Measurements from ENCODE around the gene FBXL15.

The FBXL15 gene

GRCh38 chr10:102411341-102412255, 9.0 kb upstream of the FBXL15 start:
- no peak for DNase-seq (ENCODE audit: low read depth)

DNA sequence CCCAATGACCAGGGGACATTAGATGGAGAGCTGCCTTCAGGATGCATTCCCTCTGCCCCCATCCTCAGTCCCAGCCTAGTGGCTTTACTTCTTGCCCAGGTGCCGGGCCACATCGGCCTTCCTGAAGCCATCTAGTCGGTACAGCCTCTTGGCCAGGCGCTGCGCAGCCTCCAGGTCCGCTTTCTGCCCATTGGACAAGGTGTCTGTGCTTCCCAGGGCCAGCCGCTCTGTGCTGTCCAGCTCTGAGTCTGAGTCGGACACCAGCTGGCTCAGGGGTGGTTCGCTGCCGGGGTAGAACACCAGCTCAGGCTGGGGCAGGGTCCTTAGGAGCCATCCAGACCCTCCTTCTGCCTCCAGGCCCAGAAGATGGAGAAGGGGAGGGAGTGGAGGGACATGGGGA, 8.3 kb upstream of the FBXL15 start:
- no peak for DNase-seq (ENCODE audit: low read depth)

- DNase-seq (ENCODE audit: low read depth), result no peak
Observed at GRCh38 chr10:102413053-102413705, 7.5 kb upstream of the FBXL15 start.

DNA sequence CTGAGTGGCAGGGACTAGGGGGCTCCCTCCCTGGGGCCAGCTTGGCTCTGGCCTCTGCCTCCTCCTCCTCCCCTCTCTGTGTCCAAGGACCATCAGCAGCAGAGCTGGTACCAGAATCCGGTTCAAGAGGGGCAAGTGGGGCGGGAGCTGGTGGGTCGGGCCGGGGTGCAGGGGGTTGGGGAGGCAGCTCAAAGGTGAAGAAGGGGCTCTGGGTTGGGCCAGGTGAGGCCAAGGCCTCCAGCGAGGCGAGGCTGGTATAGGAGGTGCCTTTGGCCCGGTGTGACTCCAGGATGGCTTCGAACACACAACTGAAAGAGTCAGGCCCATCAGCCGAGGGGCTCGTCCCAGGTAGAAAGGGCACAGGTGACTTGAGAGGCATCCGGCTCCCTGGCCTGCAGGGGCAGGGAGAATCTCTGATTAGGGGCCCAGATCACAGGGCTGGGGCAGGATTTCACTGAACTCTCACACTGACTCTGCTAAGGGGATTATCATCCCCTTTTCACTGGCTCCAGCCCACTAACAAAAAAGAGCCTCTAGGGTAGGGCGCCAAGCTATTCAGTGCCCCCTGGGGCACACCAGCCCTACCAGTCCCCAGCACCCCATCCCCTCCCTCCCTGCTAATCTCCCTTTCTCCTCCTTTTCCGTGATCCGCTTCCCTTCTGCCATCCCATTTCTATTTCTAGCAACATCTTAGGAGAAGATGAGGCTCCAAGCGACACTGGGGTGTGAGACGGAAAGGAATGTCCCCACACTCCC, 6.7 kb upstream of the FBXL15 start:
- no peak for DNase-seq (ENCODE audit: low read depth)

GRCh38 chr10:102414749-102415148, 5.9 kb upstream of the FBXL15 start:
- no peak for DNase-seq (ENCODE audit: low read depth)

DNA sequence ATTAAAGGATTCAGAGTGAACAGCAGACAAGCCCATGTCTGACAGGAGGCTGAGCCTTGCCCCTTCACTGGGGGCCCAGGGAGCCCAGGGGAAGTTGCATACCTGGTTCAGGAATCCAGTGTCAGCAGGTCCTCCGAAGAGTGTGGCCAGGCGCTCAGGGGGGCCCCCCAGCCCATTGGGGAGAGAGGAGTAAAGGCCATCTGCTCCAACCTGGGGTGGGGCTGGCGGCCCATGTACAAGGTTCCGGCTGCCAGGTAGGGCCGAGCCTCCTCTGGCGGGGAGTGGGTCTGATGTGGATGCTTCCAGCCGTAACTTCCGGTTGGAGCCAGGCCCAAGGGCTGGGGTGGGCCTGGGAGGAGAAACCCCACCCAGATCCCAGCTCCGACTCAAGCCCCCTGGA, 4.4 kb upstream of the FBXL15 start:
- DNase-seq (ENCODE audit: low read depth), result no peak

GRCh38 chr10:102416695-102417094, 3.9 kb upstream of the FBXL15 start:
- DNase-seq (ENCODE audit: low read depth), result no peak

- no peak for DNase-seq (ENCODE audit: low read depth)
Observed at GRCh38 chr10:102418622-102419268, 1.9 kb upstream of the FBXL15 start, which contains the start of gene PSD. PSD (minus strand) TSS chr10:102418785; CDS start chr10:102417038, 1,747 bp downstream.

GRCh38 chr10:102419269-102420180, 1.1 kb upstream of the FBXL15 start:
- DNase-seq (ENCODE audit: low read depth), result peak; percentile 42

GRCh38 chr10:102420181-102420713, 389 bp upstream of the FBXL15 start:
- no peak for DNase-seq (ENCODE audit: low read depth)

- no peak for DNase-seq (ENCODE audit: low read depth)
Observed at GRCh38 chr10:102421507-102421756, 796 bp downstream of the FBXL15 start.

DNA sequence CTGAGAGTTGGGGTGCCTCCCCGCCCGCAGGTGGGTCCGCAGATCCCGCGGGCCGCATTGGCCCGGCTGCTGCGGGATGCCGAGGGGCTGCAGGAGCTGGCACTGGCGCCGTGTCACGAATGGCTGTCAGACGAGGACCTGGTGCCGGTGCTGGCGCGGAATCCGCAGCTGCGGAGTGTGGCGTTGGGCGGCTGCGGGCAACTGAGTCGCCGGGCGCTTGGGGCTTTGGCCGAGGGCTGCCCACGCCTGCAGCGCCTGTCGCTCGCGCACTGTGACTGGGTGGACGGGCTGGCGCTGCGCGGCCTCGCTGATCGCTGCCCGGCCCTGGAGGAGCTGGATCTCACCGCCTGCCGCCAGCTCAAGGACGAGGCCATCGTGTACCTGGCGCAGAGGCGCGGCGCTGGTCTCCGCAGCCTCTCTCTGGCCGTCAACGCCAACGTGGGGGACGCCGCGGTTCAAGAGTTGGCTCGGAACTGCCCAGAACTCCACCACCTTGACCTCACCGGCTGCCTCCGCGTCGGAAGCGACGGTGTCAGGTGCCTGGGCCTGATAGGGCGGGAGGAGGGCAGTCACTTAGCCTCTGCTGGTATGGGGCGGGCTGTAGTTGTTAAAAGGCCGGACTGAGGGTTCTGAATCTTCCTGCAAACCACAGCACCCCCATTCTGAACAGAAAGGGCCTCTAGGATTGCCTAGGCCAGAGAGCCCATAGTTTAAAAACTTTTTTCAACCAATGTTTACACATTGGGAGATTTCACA, 1.3 kb downstream of the FBXL15 start:
- no peak for DNase-seq (ENCODE audit: low read depth)

GRCh38 chr10:102422545-102423129, 2.0 kb downstream of the FBXL15 start:
- no peak for DNase-seq (ENCODE audit: low read depth)

DNA sequence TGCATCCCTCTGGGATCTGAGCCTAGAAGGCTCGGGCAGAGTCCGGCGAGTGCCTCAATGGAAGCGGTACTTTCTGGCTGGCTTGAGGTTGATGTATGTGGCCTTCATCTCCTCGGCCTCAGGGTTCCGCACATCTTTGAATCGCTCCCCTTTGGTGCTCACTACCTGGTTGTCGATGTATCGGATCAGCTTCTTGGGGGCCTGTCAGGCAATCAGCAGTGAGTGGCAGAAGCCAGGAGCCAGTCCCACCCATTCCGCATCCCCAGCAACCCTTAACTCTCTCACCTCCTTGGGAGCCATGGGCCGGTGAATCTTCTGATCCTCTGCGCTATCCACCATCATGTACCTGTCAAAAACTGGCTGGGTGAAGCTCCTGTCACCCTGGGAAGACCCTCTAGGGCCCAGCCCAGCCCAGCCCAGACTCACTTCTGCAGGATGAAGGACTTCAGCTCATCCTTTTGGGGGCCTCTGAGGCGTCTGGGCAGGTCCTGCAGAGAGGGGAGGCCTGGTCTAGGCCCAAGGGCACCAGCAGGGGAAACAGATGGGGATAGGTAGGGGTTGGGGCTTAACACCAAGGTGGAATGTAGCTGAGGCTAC, 2.8 kb downstream of the FBXL15 start:
- no peak for DNase-seq (ENCODE audit: low read depth)

DNA sequence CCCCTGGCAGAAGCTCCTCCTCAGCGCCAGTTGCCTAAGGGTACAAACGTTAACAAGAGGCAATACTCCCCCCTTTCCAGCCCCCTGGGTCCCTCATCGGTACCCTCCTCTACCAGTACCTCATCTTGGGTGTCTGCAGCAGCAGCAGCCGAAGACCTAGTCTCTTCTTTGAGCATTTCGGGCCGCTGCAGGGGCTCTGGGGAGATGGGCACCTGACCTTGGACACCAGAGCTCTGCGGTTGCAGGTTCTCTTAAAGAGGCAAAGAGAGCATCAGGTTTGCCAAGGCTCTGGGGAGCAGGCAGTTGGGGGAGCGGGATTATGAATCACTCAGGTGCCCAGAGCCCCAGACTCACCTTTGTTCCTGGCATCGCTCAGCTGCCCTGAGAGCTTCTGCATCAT, 3.5 kb downstream of the FBXL15 start:
- no peak for DNase-seq (ENCODE audit: low read depth)

GRCh38 chr10:102424916-102425315, 4.3 kb downstream of the FBXL15 start:
- DNase-seq (ENCODE audit: low read depth), result no peak

GRCh38 chr10:102425444-102425843, 4.8 kb downstream of the FBXL15 start:
- no peak for DNase-seq (ENCODE audit: low read depth)

DNA sequence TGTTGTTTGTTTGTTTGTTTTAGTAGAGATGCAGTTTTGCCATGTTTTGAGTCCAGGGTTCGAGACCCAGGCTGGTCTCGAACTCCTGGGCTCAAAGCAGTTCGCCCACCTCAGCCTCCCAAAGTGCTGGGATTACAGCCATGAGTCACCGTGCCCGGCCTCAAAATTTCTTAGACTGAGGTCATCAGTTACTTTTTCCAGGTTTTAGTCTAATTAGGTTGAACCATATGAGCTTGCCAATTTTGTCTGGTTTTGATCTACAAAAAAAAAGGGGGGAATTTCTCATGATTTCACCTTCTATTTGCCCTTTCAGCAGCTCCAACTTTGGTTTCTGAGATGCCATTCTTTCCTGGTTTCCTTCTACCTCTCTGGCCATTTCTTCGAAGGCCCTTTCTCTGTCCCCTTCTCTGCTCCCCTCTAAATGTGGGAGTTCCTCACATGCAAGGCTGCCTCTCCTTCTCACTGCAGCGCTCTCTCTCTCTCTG, 6.2 kb downstream of the FBXL15 start:
- DNase-seq (ENCODE audit: low read depth), result no peak

DNA sequence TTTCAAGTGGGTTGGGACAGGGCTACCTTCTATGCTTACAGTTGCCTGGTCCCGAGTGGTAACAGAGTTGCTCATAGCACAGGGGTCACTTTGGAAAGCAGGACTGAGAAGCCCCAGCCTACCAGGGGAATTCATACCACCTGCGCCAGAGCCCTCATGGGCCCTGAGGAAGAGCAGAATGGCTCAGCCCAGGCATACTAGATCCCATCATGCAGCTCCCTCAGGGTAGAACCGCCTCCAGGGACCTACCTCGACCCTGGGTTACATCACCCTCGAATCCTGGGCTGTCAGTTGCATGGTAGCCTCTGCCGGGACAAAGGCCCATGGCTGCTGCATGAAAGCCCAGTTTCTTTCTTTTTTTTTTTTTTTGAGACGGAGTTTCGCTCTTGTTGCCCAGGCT, 8.8 kb downstream of the FBXL15 start:
- no peak for DNase-seq (ENCODE audit: low read depth)

All from activated gamma-delta T cell treated with anti-CD3 and anti-CD28 coated beads, Interleukin-2, amount 50 U/mL, for 16 hours (primary cell).